Activated T-helper 1 cell treated with anti-CD3 and anti-CD28 coated beads, Interleukin-12 subunit alpha, Interleukin-12 subunit beta, Interleukin-2, Interleukin-4 antibody, amounts not matched to agents 30 ng/mL and 10 ng/mL and 1 ng/mL, durations not matched to agents 14 hours and 24 hours and 36 hours (primary cell): ENCODE data around the gene PLA2G4A. TPM values are rescaled to one million over a fixed set of nuclear protein-coding genes. Genes with fewer than 3 reads are reported as not detected.
"Not testable (repeated sequence)": the region's sequence is repeated elsewhere in the genome, so short reads cannot be mapped to it uniquely, and the experiment has no call there.

Experiments used
- DNase-seq: peaks from one replicate; pipeline ENCODE4 v3.0.0; 2021; ENCODE audit warnings: low spot score
- H3K27ac Mint-ChIP-seq: one replicate; pipeline ENCODE4 v1.8.0; 2021; ENCODE audit warnings: mild to moderate bottlenecking, mixed read lengths
- H3K27me3 Mint-ChIP-seq: one replicate; pipeline ENCODE4 v1.8.0; 2022; ENCODE audit warnings: mild to moderate bottlenecking, moderate library complexity, mixed read lengths; ENCODE audit not compliant: insufficient read depth
- H3K36me3 Mint-ChIP-seq: one replicate; pipeline ENCODE4 v1.8.0; 2021; ENCODE audit warnings: low read depth, mixed read lengths
- H3K4me1 Mint-ChIP-seq: one replicate; pipeline ENCODE4 v1.8.0; 2021; ENCODE audit warnings: low read depth, mixed read lengths
- H3K4me3 Mint-ChIP-seq: one replicate; pipeline ENCODE4 v1.8.0; 2021; ENCODE audit warnings: mild to moderate bottlenecking, moderate library complexity, mixed read lengths
- H3K9me3 Mint-ChIP-seq: one replicate; pipeline ENCODE4 v1.8.0; 2021; ENCODE audit warnings: mixed read lengths
- intact Hi-C: fragments of 100-400 bp; cut with micrococcal nuclease; formaldehyde crosslinking; loops from one replicate; pipeline ENCODE4 v1.15.1; 2024
- total RNA-seq: library from RNA; stranded (reverse); gene quantifications from 2 replicates; pipeline ENCODE4 v1.2.3, GENCODE V29; 2022

PLA2G4A gene
- total RNA-seq, 1 donor from 2014 or later = 0.21 TPM

- H3K9me3 Mint-ChIP-seq, H3K27ac Mint-ChIP-seq, H3K4me1 Mint-ChIP-seq, H3K27me3 Mint-ChIP-seq, DNase-seq, H3K4me3 Mint-ChIP-seq, H3K36me3 Mint-ChIP-seq: not testable (repeated sequence)
- intact Hi-C loops = loop anchor here (10.0 kb wide), 1 partner anchor 62 kb away; no protein-coding TSS in a partner anchor
Measured at GRCh38 chr1:186922814-186923213, 94.1 kb downstream of the PLA2G4A start.

GRCh38 chr1:186923486-186923885, 94.7 kb downstream of the PLA2G4A start:
- Mint-ChIP-seq H3K9me3 (no peaks in the 10 kb centered on the region), H3K4me1 (no peaks in the 10 kb centered on the region), H3K4me3 (no peak overlapping the region), H3K27ac (no peak overlapping the region), H3K36me3 (no peaks in the 10 kb centered on the region), H3K27me3 (no peaks in the 10 kb centered on the region)
- no peak for DNase-seq
- intact Hi-C loops = loop anchor here (10.0 kb wide), 1 partner anchor 61 kb away; no protein-coding TSS in a partner anchor

GRCh38 chr1:186925881-186926669, 97.3 kb downstream of the PLA2G4A start:
- Mint-ChIP-seq H3K27me3 (no peaks in the 10 kb centered on the region), H3K9me3 (no peaks in the 10 kb centered on the region), H3K4me3 (no peak overlapping the region), H3K4me1 (no peaks in the 10 kb centered on the region), H3K27ac (no peak overlapping the region), H3K36me3 (no peaks in the 10 kb centered on the region)
- intact Hi-C loops = loop anchor here (10.0 kb wide), 1 partner anchor 59 kb away; no protein-coding TSS in a partner anchor
- DNase-seq = no peak

- Mint-ChIP-seq H3K36me3 (no peaks in the 10 kb centered on the region), H3K27ac (no peak overlapping the region), H3K4me3 (no peak overlapping the region), H3K27me3 (no peaks in the 10 kb centered on the region), H3K4me1 (no peaks in the 10 kb centered on the region), H3K9me3 (no peaks in the 10 kb centered on the region)
- no peak for DNase-seq
- intact Hi-C loops = loop anchor here (10.0 kb wide), 1 partner anchor 57 kb away; no protein-coding TSS in a partner anchor
Measured at GRCh38 chr1:186927884-186928283, 99.1 kb downstream of the PLA2G4A start.

GRCh38 chr1:186930238-186930637, 101.5 kb downstream of the PLA2G4A start:
- Mint-ChIP-seq H3K4me1 (no peaks in the 10 kb centered on the region), H3K36me3 (no peaks in the 10 kb centered on the region), H3K9me3 (no peaks in the 10 kb centered on the region)

GRCh38 chr1:186937016-186937670, 108.4 kb downstream of the PLA2G4A start:
- Mint-ChIP-seq H3K4me1 (no peaks in the 10 kb centered on the region), H3K4me3 (no peak overlapping the region), H3K27ac (no peak overlapping the region), H3K27me3 (peaks cover 5% of the 10 kb centered on the region), H3K36me3 (no peaks in the 10 kb centered on the region), H3K9me3 (no peaks in the 10 kb centered on the region)
- DNase-seq = no peak
- intact Hi-C loops = no loop called here

More at GRCh38 chr1:186930238-186930637, 101.5 kb downstream of the PLA2G4A start:
- Mint-ChIP-seq H3K4me3 (no peak overlapping the region), H3K27ac (no peak overlapping the region), H3K27me3 (no peaks in the 10 kb centered on the region)
- intact Hi-C loops = no loop called here
- no peak for DNase-seq

- H3K36me3 Mint-ChIP-seq = no peaks in the 10 kb centered on the region
- no peak for DNase-seq
- no peaks in the 10 kb centered on the region for H3K9me3 Mint-ChIP-seq
- H3K27me3 Mint-ChIP-seq = peaks cover 7% of the 10 kb centered on the region
- intact Hi-C loops = no loop called here
- H3K4me3 Mint-ChIP-seq = no peak overlapping the region
- H3K27ac Mint-ChIP-seq = no peak overlapping the region
- H3K4me1 Mint-ChIP-seq = no peaks in the 10 kb centered on the region
Measured at GRCh38 chr1:186943891-186944686, 115.3 kb downstream of the PLA2G4A start.

GRCh38 chr1:186945146-186945545, 116.4 kb downstream of the PLA2G4A start:
- intact Hi-C loops = no loop called here
- H3K9me3 Mint-ChIP-seq = no peaks in the 10 kb centered on the region

GRCh38 chr1:186948535-186948934, 119.8 kb downstream of the PLA2G4A start:
- intact Hi-C loops = no loop called here
- no peak for DNase-seq
- H3K36me3 Mint-ChIP-seq = no peaks in the 10 kb centered on the region
- no peak overlapping the region for H3K27ac Mint-ChIP-seq
- H3K4me1 Mint-ChIP-seq = no peaks in the 10 kb centered on the region
- no peaks in the 10 kb centered on the region for H3K9me3 Mint-ChIP-seq
- peaks cover 2% of the 10 kb centered on the region for H3K27me3 Mint-ChIP-seq
- no peak overlapping the region for H3K4me3 Mint-ChIP-seq

More at GRCh38 chr1:186945146-186945545, 116.4 kb downstream of the PLA2G4A start:
- Mint-ChIP-seq H3K4me3 (no peak overlapping the region), H3K27me3 (peaks cover 7% of the 10 kb centered on the region), H3K27ac (no peak overlapping the region), H3K36me3 (no peaks in the 10 kb centered on the region), H3K4me1 (no peaks in the 10 kb centered on the region)
- DNase-seq = no peak

- intact Hi-C loops = no loop called here
- no peak overlapping the region for H3K4me3 Mint-ChIP-seq
- DNase-seq = no peak
- H3K27ac Mint-ChIP-seq = no peak overlapping the region
- no peaks in the 10 kb centered on the region for H3K9me3 Mint-ChIP-seq
- no peaks in the 10 kb centered on the region for H3K4me1 Mint-ChIP-seq
- H3K36me3 Mint-ChIP-seq = no peaks in the 10 kb centered on the region
- peaks cover 2% of the 10 kb centered on the region for H3K27me3 Mint-ChIP-seq
Measured at GRCh38 chr1:186949173-186949572, 120.4 kb downstream of the PLA2G4A start.

GRCh38 chr1:186950547-186950946, 121.8 kb downstream of the PLA2G4A start:
- DNase-seq = no peak
- intact Hi-C loops = no loop called here
- H3K27ac Mint-ChIP-seq = no peak overlapping the region
- no peaks in the 10 kb centered on the region for H3K4me1 Mint-ChIP-seq
- H3K36me3 Mint-ChIP-seq = no peaks in the 10 kb centered on the region
- no peaks in the 10 kb centered on the region for H3K9me3 Mint-ChIP-seq
- peaks cover 2% of the 10 kb centered on the region for H3K27me3 Mint-ChIP-seq
- H3K4me3 Mint-ChIP-seq = no peak overlapping the region

- no peak overlapping the region for H3K4me3 Mint-ChIP-seq
- H3K9me3 Mint-ChIP-seq = no peaks in the 10 kb centered on the region
- H3K4me1 Mint-ChIP-seq = no peaks in the 10 kb centered on the region
- no peaks in the 10 kb centered on the region for H3K27me3 Mint-ChIP-seq
- H3K36me3 Mint-ChIP-seq = no peaks in the 10 kb centered on the region
- H3K27ac Mint-ChIP-seq = no peak overlapping the region
- intact Hi-C loops = no loop called here
- no peak for DNase-seq
Measured at GRCh38 chr1:186953876-186954275, 125.1 kb downstream of the PLA2G4A start.

- H3K27ac Mint-ChIP-seq = no peak overlapping the region
- no peaks in the 10 kb centered on the region for H3K36me3 Mint-ChIP-seq
- no peaks in the 10 kb centered on the region for H3K27me3 Mint-ChIP-seq
- H3K4me3 Mint-ChIP-seq = no peak overlapping the region
- DNase-seq = no peak
- intact Hi-C loops = no loop called here
- H3K4me1 Mint-ChIP-seq = no peaks in the 10 kb centered on the region
- H3K9me3 Mint-ChIP-seq = no peaks in the 10 kb centered on the region
Measured at GRCh38 chr1:186957314-186957713, 128.6 kb downstream of the PLA2G4A start.
